Activated CD4-positive, alpha-beta T cell treated with anti-CD3 and anti-CD28 coated beads, Interleukin-2, amount 10 ng/mL, durations not matched to agents 7 days and 5 days (primary cell): ENCODE results near the gene GRK5. TPM values are rescaled to one million over a fixed set of nuclear protein-coding genes. Genes with fewer than 3 reads are reported as not detected.

Source experiments
- CTCF ChIA-PET: fragments of 350-600 bp; sonication (Branson Sonifier 250); formaldehyde crosslinking; loops from one replicate; lab custom pipeline; 2021; ENCODE audit warnings: antibody characterized with exemption; lab: Charles Lee
- POLR2A ChIA-PET: fragments of 350-600 bp; sonication (Branson Sonifier 250); formaldehyde crosslinking; loops from one replicate; lab custom pipeline; 2021; ENCODE audit warnings: antibody characterized with exemption; lab: Charles Lee
- DNase-seq: peaks from one replicate; pipeline ENCODE4 v3.0.0-alpha.2; 2020
- H3K27ac Mint-ChIP-seq: one replicate; pipeline ENCODE4 v1.8.0; 2021; ENCODE audit warnings: mild to moderate bottlenecking, moderate library complexity, mixed read lengths
- H3K27me3 Mint-ChIP-seq: one replicate; pipeline ENCODE4 v1.8.0; 2021; ENCODE audit warnings: mixed read lengths
- H3K36me3 Mint-ChIP-seq: one replicate; pipeline ENCODE4 v1.8.0; 2021; ENCODE audit warnings: low read depth, mixed read lengths
- H3K4me1 Mint-ChIP-seq: one replicate; pipeline ENCODE4 v1.8.0; 2021; ENCODE audit warnings: mixed read lengths
- H3K4me3 Mint-ChIP-seq: one replicate; pipeline ENCODE4 v1.8.0; 2021; ENCODE audit warnings: mild to moderate bottlenecking, moderate library complexity, mixed read lengths
- H3K9me3 Mint-ChIP-seq: one replicate; pipeline ENCODE4 v1.8.0; 2021; ENCODE audit warnings: mixed read lengths
- total RNA-seq, 2 experiments: library from RNA; stranded (reverse); gene quantifications; one replicate each; pipeline ENCODE4 v1.2.3, GENCODE V29; 2021

The GRK5 gene
- total RNA-seq: 10 to 100 TPM; 26.0 to 27.5 TPM

GRCh38 chr10:119207366-119207666 lies at the start of gene GRK5:
Gene GRK5, plus strand, starts transcription at chr10:119207571. Its CDS starts 347 bp downstream, at chr10:119207918.
- no peaks in the 10 kb centered on the region for H3K27me3 Mint-ChIP-seq
- peaks cover 45% of the 10 kb centered on the region for H3K4me1 Mint-ChIP-seq
- peaks cover 4% of the 10 kb centered on the region for H3K36me3 Mint-ChIP-seq
- ChIA-PET POLR2A (interaction anchor here (0.6 to 1.7 kb wide), 4 partner anchors 63 to 394 kb away, joined by 3 to 6 read pairs (median 4); no protein-coding TSS in a partner anchor), CTCF (interaction anchor here (0.7 to 2.9 kb wide), 39 partner anchors 8 to 440 kb away, joined by 3 to 25 read pairs (median 4); partner anchors contain the start of gene RGS10)
- H3K4me3 Mint-ChIP-seq: peak within 1 kb of the TSS; percentile 94
- no peaks in the 10 kb centered on the region for H3K9me3 Mint-ChIP-seq
- DNase-seq: peak; percentile 96
- H3K27ac Mint-ChIP-seq: peak within 1 kb of the TSS; percentile 98

DNA sequence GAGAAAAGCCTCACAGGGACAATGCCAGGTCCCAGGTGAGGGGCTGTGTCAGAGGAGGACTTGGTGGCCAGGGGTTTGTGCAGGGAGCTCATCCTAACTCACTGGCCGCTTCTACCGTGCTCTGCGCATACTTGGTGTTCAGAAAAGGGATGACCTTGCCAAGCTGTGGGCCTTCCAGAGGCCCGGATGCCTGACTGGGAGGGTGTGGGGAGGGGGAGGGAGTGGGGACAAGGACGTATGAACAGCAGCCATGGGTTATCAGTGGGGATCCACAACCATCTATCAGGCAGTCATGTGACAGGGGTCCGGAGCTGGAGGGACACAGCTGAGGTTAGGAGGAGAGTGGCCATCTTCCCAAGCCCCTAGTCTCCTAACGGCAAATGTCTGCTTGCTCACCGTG lies 48.0 kb upstream of the GRK5 start:
- H3K27me3 Mint-ChIP-seq: no peaks in the 10 kb centered on the region
- H3K9me3 Mint-ChIP-seq: no peaks in the 10 kb centered on the region
- no peak overlapping the region for H3K27ac Mint-ChIP-seq
- no peak overlapping the region for H3K4me3 Mint-ChIP-seq
- peaks cover 18% of the 10 kb centered on the region for H3K4me1 Mint-ChIP-seq
- CTCF ChIA-PET: interaction anchor here (0.7 to 1.7 kb wide), 2 partner anchors 12 to 268 kb away, joined by 3 to 4 read pairs; no protein-coding TSS in a partner anchor
- POLR2A ChIA-PET: interaction anchor here (0.5 kb wide), 1 partner anchor 146 kb away, joined by 3 read pairs; no protein-coding TSS in a partner anchor
- peaks cover 35% of the 10 kb centered on the region for H3K36me3 Mint-ChIP-seq
- no peak for DNase-seq

GRCh38 chr10:119161680-119162451 lies 45.5 kb upstream of the GRK5 start:
- H3K9me3 Mint-ChIP-seq: no peaks in the 10 kb centered on the region
- H3K4me1 Mint-ChIP-seq: peaks cover 33% of the 10 kb centered on the region
- no peak for DNase-seq
- POLR2A ChIA-PET: interaction anchor here (0.6 kb wide), 1 partner anchor 53 kb away, joined by 6 read pairs; no protein-coding TSS in a partner anchor
- H3K27me3 Mint-ChIP-seq: no peaks in the 10 kb centered on the region
- no peak overlapping the region for H3K27ac Mint-ChIP-seq
- H3K36me3 Mint-ChIP-seq: peaks cover 22% of the 10 kb centered on the region
- no peak overlapping the region for H3K4me3 Mint-ChIP-seq
- CTCF ChIA-PET: interaction anchor here (0.6 to 1.4 kb wide), 4 partner anchors 10 to 744 kb away, joined by 3 to 7 read pairs (median 4); no protein-coding TSS in a partner anchor

DNA sequence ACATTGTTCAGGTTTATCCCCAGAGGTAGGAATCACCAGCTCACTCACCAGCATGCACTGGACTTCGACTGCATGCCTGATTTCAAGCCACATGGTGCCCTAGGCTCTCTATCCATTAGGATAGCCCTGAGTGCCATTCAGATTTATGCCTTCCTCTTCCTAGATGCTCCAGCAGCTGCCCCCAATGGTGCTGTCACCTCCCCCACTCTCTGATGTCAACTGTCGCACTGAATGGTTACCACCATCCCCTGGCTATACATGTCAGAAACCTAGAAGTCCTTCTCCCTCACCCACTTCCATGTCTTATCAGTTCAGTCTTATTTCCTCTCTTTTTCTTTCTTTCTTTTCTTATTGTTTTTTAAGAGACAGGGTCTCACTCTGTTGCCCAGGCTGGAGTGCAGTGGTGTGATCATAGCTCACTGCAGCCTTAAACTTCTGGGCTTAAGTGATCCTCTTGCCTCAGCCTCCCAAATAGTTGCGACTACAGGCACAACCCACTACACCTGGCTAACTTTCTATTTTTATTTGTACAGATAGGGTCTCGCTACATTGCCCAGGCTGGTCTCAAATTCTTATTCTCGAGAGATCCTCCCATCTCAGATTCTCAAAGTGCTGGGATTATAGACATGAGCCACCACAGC lies 44.8 kb upstream of the GRK5 start:
- Mint-ChIP-seq H3K4me3 (no peak overlapping the region), H3K9me3 (no peaks in the 10 kb centered on the region), H3K27ac (peak overlapping the region; percentile 3), H3K27me3 (no peaks in the 10 kb centered on the region), H3K4me1 (peaks cover 37% of the 10 kb centered on the region), H3K36me3 (peaks cover 28% of the 10 kb centered on the region)
- ChIA-PET CTCF (interaction anchor here (0.9 to 1.2 kb wide), 3 partner anchors 10 to 282 kb away, joined by 3 to 6 read pairs (median 3); no protein-coding TSS in a partner anchor), POLR2A (no interaction called here)
- DNase-seq: no peak

GRCh38 chr10:119165171-119166117 lies 41.9 kb upstream of the GRK5 start, which contains the start of gene SFXN4:
Gene SFXN4, minus strand, starts transcription at chr10:119165714. Its CDS starts 67 bp downstream, at chr10:119165647.
- H3K27ac Mint-ChIP-seq: peak within 1 kb of the TSS; percentile 96
- peak within 1 kb of the TSS; percentile 85 for H3K4me3 Mint-ChIP-seq
- ChIA-PET CTCF (interaction anchor here (0.6 to 1.8 kb wide), 5 partner anchors 10 to 39 kb away, joined by 3 to 6 read pairs (median 3); no protein-coding TSS in a partner anchor), POLR2A (interaction anchor here (0.6 kb wide), 2 partner anchors 76 to 165 kb away, joined by 3 read pairs; no protein-coding TSS in a partner anchor)
- H3K4me1 Mint-ChIP-seq: peaks cover 37% of the 10 kb centered on the region
- peaks cover 33% of the 10 kb centered on the region for H3K36me3 Mint-ChIP-seq
- no peaks in the 10 kb centered on the region for H3K27me3 Mint-ChIP-seq
- peak; percentile 80 for DNase-seq
- H3K9me3 Mint-ChIP-seq: no peaks in the 10 kb centered on the region

- ChIA-PET POLR2A (interaction anchor here (0.6 kb wide), 1 partner anchor 165 kb away, joined by 3 read pairs; no protein-coding TSS in a partner anchor), CTCF (interaction anchor here (1.8 kb wide), 1 partner anchor 35 kb away, joined by 6 read pairs; no protein-coding TSS in a partner anchor)
- H3K4me3 Mint-ChIP-seq: peak overlapping the region; percentile 85
- peak overlapping the region; percentile 96 for H3K27ac Mint-ChIP-seq
- H3K9me3 Mint-ChIP-seq: no peaks in the 10 kb centered on the region
- peaks cover 37% of the 10 kb centered on the region for H3K4me1 Mint-ChIP-seq
- peaks cover 33% of the 10 kb centered on the region for H3K36me3 Mint-ChIP-seq
- H3K27me3 Mint-ChIP-seq: no peaks in the 10 kb centered on the region
- DNase-seq: no peak
These were observed 41.3 kb upstream of the GRK5 start for GRCh38 chr10:119166118-119166500.

DNA sequence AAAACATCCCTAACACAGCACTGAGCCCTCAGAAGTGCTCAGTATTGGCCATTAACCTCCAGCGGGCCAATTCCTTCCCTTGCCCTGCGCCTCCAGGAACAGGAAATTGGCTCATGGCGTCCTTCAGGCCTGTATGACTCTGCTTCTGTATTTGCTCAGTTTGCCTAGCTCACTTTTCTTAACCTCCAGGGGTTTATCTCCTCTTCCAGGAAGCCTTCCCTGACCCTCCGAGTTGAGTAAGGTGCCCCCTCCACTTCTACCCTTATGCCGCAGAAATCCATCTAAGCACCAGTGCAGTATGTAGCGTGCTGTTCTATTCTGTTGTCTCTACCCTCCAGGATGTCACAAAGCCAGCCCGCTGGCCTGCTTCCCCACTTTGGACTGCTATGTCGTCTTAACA lies 40.8 kb upstream of the GRK5 start:
- Mint-ChIP-seq H3K36me3 (peaks cover 34% of the 10 kb centered on the region), H3K27me3 (no peaks in the 10 kb centered on the region), H3K27ac (peak overlapping the region; percentile 96), H3K4me3 (peak overlapping the region; percentile 85), H3K4me1 (peaks cover 37% of the 10 kb centered on the region), H3K9me3 (no peaks in the 10 kb centered on the region)
- CTCF ChIA-PET: no interaction called here
- POLR2A ChIA-PET: no interaction called here
- no peak for DNase-seq

DNA sequence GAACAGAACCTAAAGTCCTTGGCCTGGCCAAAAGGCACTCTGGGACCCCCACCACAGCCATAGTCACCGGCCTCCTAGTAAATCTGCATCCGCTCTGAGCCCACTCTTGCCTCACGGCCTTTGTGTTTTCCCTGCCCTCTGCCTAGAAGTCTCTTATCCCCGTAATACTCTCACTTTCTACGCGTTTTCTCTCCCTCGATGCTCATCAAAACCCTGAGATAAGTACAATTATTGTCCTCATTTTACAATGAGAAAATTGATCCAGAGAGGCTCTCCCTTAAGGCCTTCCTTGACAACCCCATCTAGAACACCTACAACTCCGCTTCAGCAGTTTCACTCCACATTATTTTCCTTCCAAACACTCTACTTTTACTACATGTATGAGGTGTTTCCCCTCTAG lies 40.3 kb upstream of the GRK5 start:
- CTCF ChIA-PET: interaction anchor here (1.0 kb wide), 1 partner anchor 9 kb away, joined by 3 read pairs; no protein-coding TSS in a partner anchor
- Mint-ChIP-seq H3K9me3 (no peaks in the 10 kb centered on the region), H3K27ac (peak overlapping the region; percentile 96)

DNA sequence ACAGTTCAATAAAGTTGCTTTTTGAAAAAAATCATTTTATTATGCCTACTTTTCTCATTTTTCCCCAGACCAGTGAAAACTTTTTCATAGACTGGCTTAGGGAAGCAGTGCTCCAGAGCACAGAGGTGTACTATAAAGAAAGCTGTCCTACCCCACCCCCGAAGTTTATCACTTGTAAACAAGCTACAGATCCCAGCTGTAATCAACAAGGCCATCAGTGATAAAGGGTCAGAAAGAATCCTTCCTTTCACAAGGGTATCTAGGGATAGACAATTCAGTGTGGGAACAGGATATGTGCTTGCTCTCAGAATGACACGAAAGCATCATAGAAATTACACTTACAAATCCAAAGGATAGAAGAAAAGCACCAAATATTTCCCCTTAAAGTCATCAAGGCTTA lies 33.3 kb upstream of the GRK5 start:
- Mint-ChIP-seq H3K9me3 (no peaks in the 10 kb centered on the region), H3K4me3 (no peak overlapping the region), H3K27me3 (no peaks in the 10 kb centered on the region), H3K4me1 (peaks cover 38% of the 10 kb centered on the region), H3K27ac (no peak overlapping the region), H3K36me3 (peaks cover 50% of the 10 kb centered on the region)
- DNase-seq: no peak
- CTCF ChIA-PET: interaction anchor here (0.6 kb wide), 1 partner anchor 533 kb away, joined by 3 read pairs; no protein-coding TSS in a partner anchor
- POLR2A ChIA-PET: no interaction called here

More for the DNA sequence above, 40.3 kb upstream of the GRK5 start:
- peak overlapping the region; percentile 85 for H3K4me3 Mint-ChIP-seq
- peaks cover 35% of the 10 kb centered on the region for H3K4me1 Mint-ChIP-seq
- no peaks in the 10 kb centered on the region for H3K27me3 Mint-ChIP-seq
- DNase-seq: no peak
- POLR2A ChIA-PET: no interaction called here
- peaks cover 37% of the 10 kb centered on the region for H3K36me3 Mint-ChIP-seq

DNA sequence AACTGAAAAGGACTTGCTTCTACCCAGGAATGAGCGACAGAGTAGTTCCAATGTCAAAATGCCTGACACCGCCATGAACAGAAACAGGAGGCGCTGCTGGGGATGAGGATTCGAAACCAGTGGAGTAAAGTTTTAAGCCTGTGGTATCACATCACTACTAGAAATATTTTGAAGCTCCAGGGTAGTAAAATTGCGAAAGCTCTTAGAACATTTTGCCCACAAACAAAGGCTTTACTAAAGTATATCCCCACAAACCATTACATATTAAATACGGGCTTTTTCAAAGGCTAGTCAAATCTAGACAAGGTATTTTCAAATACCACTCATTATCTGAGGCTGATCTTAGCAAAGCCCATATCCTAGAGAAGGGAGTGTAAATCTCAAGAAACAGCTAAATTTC lies 31.2 kb upstream of the GRK5 start:
- H3K9me3 Mint-ChIP-seq: no peaks in the 10 kb centered on the region
- H3K4me1 Mint-ChIP-seq: peaks cover 39% of the 10 kb centered on the region
- peaks cover 40% of the 10 kb centered on the region for H3K36me3 Mint-ChIP-seq
- DNase-seq: no peak
- peak overlapping the region; percentile 9 for H3K27ac Mint-ChIP-seq
- CTCF ChIA-PET: interaction anchor here (0.6 to 1.7 kb wide), 9 partner anchors 9 to 409 kb away, joined by 3 to 9 read pairs (median 3); no protein-coding TSS in a partner anchor
- H3K27me3 Mint-ChIP-seq: no peaks in the 10 kb centered on the region
- H3K4me3 Mint-ChIP-seq: peak overlapping the region; percentile 12
- POLR2A ChIA-PET: no interaction called here

DNA sequence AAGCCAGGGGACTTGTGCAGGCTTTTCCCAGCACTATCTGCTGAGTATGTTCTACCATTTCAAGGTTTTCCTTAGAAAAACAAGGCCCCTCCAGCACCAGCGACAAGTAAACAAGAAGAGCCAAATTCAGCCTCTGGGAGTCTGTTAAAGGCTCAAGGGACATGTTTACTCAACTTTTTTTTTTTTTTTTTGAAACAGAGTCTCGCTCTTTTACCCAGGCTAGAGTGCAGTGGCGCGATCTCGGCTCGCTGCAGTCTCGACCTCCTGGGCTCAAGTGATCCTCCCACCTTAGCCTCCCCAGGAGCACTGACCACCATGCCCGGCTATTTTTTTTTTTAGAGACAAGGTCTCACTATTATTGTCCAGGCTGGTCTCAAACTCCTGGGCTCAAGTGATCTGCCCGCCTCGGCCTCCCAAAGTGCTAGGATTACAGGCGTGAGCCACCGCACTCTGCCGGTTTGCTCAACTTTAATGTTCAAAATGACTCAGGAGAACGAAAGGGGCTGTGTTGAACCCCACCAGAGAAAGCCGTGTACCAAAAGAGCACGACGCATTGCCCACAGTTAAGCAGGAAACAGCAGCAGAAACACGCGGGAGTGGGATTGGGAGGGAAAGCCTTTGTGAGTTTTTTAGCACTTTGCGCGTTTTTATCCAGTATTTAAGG lies 29.5 kb upstream of the GRK5 start:
- H3K27me3 Mint-ChIP-seq: no peaks in the 10 kb centered on the region
- H3K36me3 Mint-ChIP-seq: peaks cover 30% of the 10 kb centered on the region
- H3K4me1 Mint-ChIP-seq: peaks cover 37% of the 10 kb centered on the region
- H3K27ac Mint-ChIP-seq: peak overlapping the region; percentile 98
- peak overlapping the region; percentile 100 for H3K4me3 Mint-ChIP-seq
- CTCF ChIA-PET: interaction anchor here (0.6 to 1.7 kb wide), 2 partner anchors 11 to 223 kb away, joined by 3 to 9 read pairs; no protein-coding TSS in a partner anchor
- no peak for DNase-seq
- POLR2A ChIA-PET: no interaction called here
- H3K9me3 Mint-ChIP-seq: no peaks in the 10 kb centered on the region
